22Rv1 (cell line): ENCODE results near the gene TCF12.

ENCODE experiments used
- CTCF ChIP-seq: fragments of 450-650 bp; IDR thresholded peaks from 2 replicates; pipeline ENCODE4 v1.5.1; 2017; ENCODE audit warnings: mild to moderate bottlenecking
- ZFX ChIP-seq: fragments of 450-650 bp; IDR thresholded peaks from 2 replicates; pipeline ENCODE4 v1.6.1; 2017; ENCODE audit warnings: antibody characterized with exemption, borderline replicate concordance

GRCh38 chr15:57146506-57147201 lies 228.2 kb downstream of the TCF12 start:
- TF ChIP-seq CTCF (peak; percentile 79), ZFX (no peak)
